Adrenal gland (tissue), 12 donors: ENCODE data around the gene UNC13D. TPM values are rescaled to one million over a fixed set of nuclear protein-coding genes. Genes with fewer than 3 reads are reported as not detected.

Source experiments
- DNase-seq, 7 donors: peaks; one replicate each; pipeline ENCODE4 v3.0.0-alpha.2; 2019 to 2020
- H3K27ac ChIP-seq, 5 donors: fragments of 200-600 bp; sonication (generic) in 4 of 5; 1 replicate in 3 of 5; 2 replicates in 2 of 5; pipeline versions ENCODE4 v1.5.1 to v1.8.0; 2016 to 2020; ENCODE audit warnings: mild to moderate bottlenecking in 1 of 5
- H3K27me3 ChIP-seq: fragments of 200-600 bp; 2 replicates; pipeline ENCODE4 v1.8.0; 2021
- H3K36me3 ChIP-seq, 2 donors: fragments of 200-600 bp; replicated peaks in 1 of 2; 1 replicate in 1 of 2; 2 replicates in 1 of 2; pipeline versions ENCODE4 v1.5.1 to v1.8.0; 2018 to 2022
- H3K4me1 ChIP-seq, 2 donors: fragments of 200-600 bp; replicated peaks in 1 of 2; 1 replicate in 1 of 2; 2 replicates in 1 of 2; pipeline versions ENCODE4 v1.5.1 to v1.8.0; 2018 to 2021
- H3K4me3 ChIP-seq, 4 donors: fragments of 200-600 bp; sonication (generic) in 3 of 4; one replicate each; pipeline ENCODE4 v1.5.1; 2016 to 2018
- H3K9me3 ChIP-seq, 3 donors: fragments of 200-600 bp; sonication (generic) in 1 of 3; replicated peaks in 1 of 3; 1 replicate in 2 of 3; 2 replicates in 1 of 3; pipeline versions ENCODE4 v1.5.1 to v1.8.0; 2016 to 2021
- CTCF ChIP-seq, 6 experiments: fragments of 450-650 bp in 4 of 6; fragments of 200-600 bp in 2 of 6; sonication (generic) in 1 of 6; IDR thresholded peaks; 1 replicate in 5 of 6; 2 replicates in 1 of 6; pipeline versions ENCODE4 v1.5.1 to v1.8.0; 2016 to 2021; ENCODE audit warnings: antibody characterized with exemption in 6 of 6, mild to moderate bottlenecking in 2 of 6, moderate library complexity in 1 of 6
- POLR2A ChIP-seq, 2 donors: fragments of 450-650 bp; IDR thresholded peaks; one replicate each; pipeline ENCODE4 v1.6.1; 2017; ENCODE audit warnings: antibody characterized with exemption in 2 of 2, mild to moderate bottlenecking in 2 of 2, moderate library complexity in 1 of 2
- WGBS, 4 donors: extraction: QIAGEN DNeasy Blood & Tissue Kit in 2 of 4; methylation state at CpG; one replicate each; pipeline versions ENCODE4 v1.1.5 to v1.1.7; 2013 to 2017; 5-methylcytosine and 5-hydroxymethylcytosine counted together
- intact Hi-C, 2 donors: fragments of 100-400 bp; cut with DNase I; formaldehyde crosslinking; loops; one replicate each; pipeline versions ENCODE4 v1.14.1 to v1.15.0; 2022 to 2023
- polyA plus RNA-seq, 3 donors: library from polyadenylated mRNA; stranded (reverse); fragments of 200-250 nt in 2 of 3; fragments of 350-450 nt in 1 of 3; fragmentation: Illumina TruSeq in 1 of 3; extraction: RNeasy Lipid Tissue Mini Kit (QIAGEN cat#74804) in 1 of 3; gene quantifications; one replicate each; pipeline ENCODE4 v1.2.3, GENCODE V29; 2013 to 2014
- total RNA-seq, 9 donors: library from RNA; depleted of rRNA in 4 of 9; stranded (reverse); fragments of >200 nt in 4 of 9; fragments of 120-200 nt in 1 of 9; fragmentation: NEBNext Ultra II Directional in 1 of 9; extraction: Animal tissue kit (Norgen Biotek cat#: 25700) in 1 of 9; gene quantifications; one replicate each; pipeline versions ENCODE4 v1.1.0 to v1.2.4, GENCODE V29; 2013 to 2023
- donor health status: healthy with polysubstance abuse.
- donor health status: Bipolar disorder and iron deficiency.
- donor health status: DM: yes; HTN: yes; CAD: no.
- donor health status: DM: no; HTN: no; CAD: no.
- donor health status: DM: no; HTN: no; CAD: no.
- donor health status: DM: yes; HTN: yes; CAD: no.

UNC13D gene
- total and polyA plus RNA-seq, 12 donors: 3.0 to 47.5 (median 13.8) TPM

DNA sequence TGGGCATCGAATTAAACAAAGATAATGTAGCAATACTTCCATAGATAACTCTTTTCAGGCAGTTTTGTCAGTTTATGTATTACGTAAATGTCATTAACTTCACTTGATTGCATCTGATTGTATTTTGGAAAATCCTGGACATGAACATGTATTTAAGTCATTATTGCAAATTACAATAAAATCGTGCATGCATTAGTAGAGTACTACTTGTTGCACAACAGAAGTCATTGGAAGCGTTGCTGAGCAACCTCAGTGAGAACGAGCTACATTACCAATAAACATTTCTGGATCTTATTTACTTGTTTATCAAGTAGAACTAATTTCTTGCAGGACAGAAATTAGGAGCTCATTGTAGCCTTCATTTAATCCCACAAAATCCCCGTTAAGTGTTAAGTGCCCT, 53.0 kb downstream of the UNC13D start:
- no peak for DNase-seq
- Histone ChIP-seq H3K4me1 (peaks cover 0 to 6% of the 10 kb centered on the region in 2 donors), H3K9me3 (no peaks in the 10 kb centered on the region), H3K27me3 (no peaks in the 10 kb centered on the region), H3K36me3 (no peaks in the 10 kb centered on the region), H3K27ac (no peak overlapping the region), H3K4me3 (no peak overlapping the region)
- 88 to 91% (median 89%) methylated on average over 6 of the region's 6 CpGs for WGBS, 4 donors
- intact Hi-C loops: loop anchor here in 1 of 2 donors (5.0 kb wide), 1 partner anchor 36 kb away; no protein-coding TSS in a partner anchor
- TF ChIP-seq CTCF (IDR thresholded peaks at IDR 0.05) (no peak), POLR2A (IDR thresholded peaks at IDR 0.05) (no peak)

- Histone ChIP-seq H3K9me3 (no peaks in the 10 kb centered on the region), H3K27ac (peak overlapping the region; percentile 88 to 100 (median 98)), H3K4me3 (peak overlapping the region; percentile 29 to 61 (median 52)), H3K4me1 (peaks cover 4 to 31% of the 10 kb centered on the region in 2 donors), H3K36me3 (no peaks in the 10 kb centered on the region), H3K27me3 (no peaks in the 10 kb centered on the region)
- intact Hi-C loops: no loop called here
- WGBS, 4 donors: 4 to 8% (median 7%) methylated on average over 18 to 43 of the region's 43 CpGs
- TF ChIP-seq CTCF (IDR thresholded peaks at IDR 0.05): peak in 1 of 6 experiments; percentile 8
- TF ChIP-seq POLR2A (IDR thresholded peaks at IDR 0.05): peak in 1 of 2 donors; percentile 39
- peak; percentile 92 to 94 (median 93) for DNase-seq
Observed at GRCh38 chr17:75785016-75785890, 59.0 kb downstream of the UNC13D start.

DNA sequence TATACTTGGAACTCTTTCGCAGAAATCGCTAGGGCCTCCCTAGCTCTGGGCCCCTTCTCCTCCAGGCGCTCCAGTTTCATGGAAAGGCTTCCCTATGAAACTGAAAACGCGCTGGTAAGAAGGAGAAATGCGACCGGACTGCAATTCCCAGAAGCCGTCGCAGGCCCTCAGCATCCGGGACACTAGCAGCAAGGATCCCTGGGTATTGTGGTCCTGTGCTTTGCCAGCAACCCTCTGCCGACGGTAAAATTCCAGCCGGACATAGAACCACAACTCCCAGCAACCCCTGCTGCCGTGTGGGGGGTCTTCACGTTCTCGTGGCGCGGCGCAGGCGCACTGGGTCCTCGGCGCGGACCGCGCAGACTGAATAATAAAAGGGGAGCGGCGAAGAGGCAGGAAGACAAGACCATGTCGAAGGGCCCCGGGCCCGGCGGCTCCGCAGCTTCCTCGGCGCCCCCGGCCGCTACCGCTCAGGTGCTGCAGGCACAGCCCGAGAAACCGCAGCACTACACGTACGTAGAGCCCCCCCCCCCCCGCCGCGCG, 59.7 kb downstream of the UNC13D start, which contains the start of gene UNK:
Gene UNK (plus strand): TSS at position 334 of the 543 bp plus-strand sequence. CDS start 75 bp downstream, at position 409.
- H3K27me3 ChIP-seq: no peaks in the 10 kb centered on the region
- TF ChIP-seq CTCF (IDR thresholded peaks at IDR 0.05) (peak in 3 of 6 experiments; percentile 4 to 15 (median 11)), POLR2A (IDR thresholded peaks at IDR 0.05) (peak; percentile 63 to 84)
- intact Hi-C loops: no loop called here
- H3K36me3 ChIP-seq: no peaks in the 10 kb centered on the region
- peaks cover 4 to 35% of the 10 kb centered on the region in 2 donors for H3K4me1 ChIP-seq
- peak within 1 kb of the TSS; percentile 88 to 100 (median 98) for H3K27ac ChIP-seq
- DNase-seq: peak; percentile 97 to 100 (median 99)
- 0 to 2% (median 1%) methylated on average over 9 to 45 of the region's 45 CpGs for WGBS, 4 donors
- no peaks in the 10 kb centered on the region for H3K9me3 ChIP-seq
- H3K4me3 ChIP-seq: peak within 1 kb of the TSS; percentile 29 to 61 (median 52)

GRCh38 chr17:75783803-75784472, 60.3 kb downstream of the UNC13D start:
- H3K27me3 ChIP-seq: no peaks in the 10 kb centered on the region
- DNase-seq: peak; percentile 32 to 81 (median 56)

More at GRCh38 chr17:75783803-75784472, 60.3 kb downstream of the UNC13D start:
- intact Hi-C loops: no loop called here
- Histone ChIP-seq H3K27ac (peak overlapping the region; percentile 88 to 100 (median 98)), H3K4me1 (peaks cover 4 to 35% of the 10 kb centered on the region in 2 donors), H3K36me3 (peaks cover 0 to 1% of the 10 kb centered on the region in 2 donors), H3K4me3 (peak overlapping the region in 2 of 4 donors; percentile 58 to 61), H3K9me3 (no peaks in the 10 kb centered on the region)
- no peak for TF ChIP-seq CTCF (IDR thresholded peaks at IDR 0.05)
- TF ChIP-seq POLR2A (IDR thresholded peaks at IDR 0.05): no peak
- WGBS, 4 donors: 58 to 72% (median 64%) methylated on average over 19 to 20 of the region's 20 CpGs
